H9 (cell line): ENCODE measurements around the gene FAM241A. TPM values are rescaled to one million over a fixed set of nuclear protein-coding genes. Genes with fewer than 3 reads are reported as not detected.

Source experiments
- DNase-seq: peaks from one replicate; pipeline ENCODE4 v3.0.0-alpha.2; 2017
- H2AFZ ChIP-seq: one replicate; pipeline ENCODE4 v1.6.1; 2013; ENCODE audit warnings: mild to moderate bottlenecking, low read length, control low read depth, moderate library complexity
- H2AK5ac ChIP-seq: 2 replicates; pipeline ENCODE4 v1.6.1; 2013; ENCODE audit warnings: low read length, control low read depth, mixed read lengths; ENCODE audit not compliant: insufficient read length
- H2BK120ac ChIP-seq: one replicate; pipeline ENCODE4 v1.6.1; 2013; ENCODE audit warnings: low read depth, mild to moderate bottlenecking, low read length, control low read depth, inconsistent platforms; ENCODE audit not compliant: poor library complexity, severe bottlenecking
- H2BK12ac ChIP-seq: 2 replicates; pipeline ENCODE4 v1.6.1; 2013; ENCODE audit warnings: low read length, control low read depth, mixed read lengths, low read depth; ENCODE audit not compliant: insufficient read length
- H2BK15ac ChIP-seq: 2 replicates; pipeline ENCODE4 v1.6.1; 2013; ENCODE audit warnings: low read depth, low read length, control low read depth
- H2BK20ac ChIP-seq: one replicate; pipeline ENCODE4 v1.6.1; 2013; ENCODE audit warnings: low read depth, mild to moderate bottlenecking, low read length, control low read depth, inconsistent platforms; ENCODE audit not compliant: poor library complexity, severe bottlenecking
- H2BK5ac ChIP-seq: 2 replicates; pipeline ENCODE4 v1.6.1; 2013; ENCODE audit warnings: low read length, control low read depth, mixed read lengths; ENCODE audit not compliant: insufficient read length
- H3K14ac ChIP-seq: 2 replicates; pipeline ENCODE4 v1.6.1; 2013; ENCODE audit warnings: low read length, control low read depth; ENCODE audit not compliant: insufficient read depth
- H3K18ac ChIP-seq: 2 replicates; pipeline ENCODE4 v1.6.1; 2013; ENCODE audit warnings: low read depth, mild to moderate bottlenecking, mixed read lengths, low read length, control low read depth; ENCODE audit not compliant: insufficient read length
- H3K23ac ChIP-seq: 2 replicates; pipeline ENCODE4 v1.6.1; 2013; ENCODE audit warnings: low read length, control low read depth, mixed read lengths, low read depth; ENCODE audit not compliant: insufficient read length
- H3K23me2 ChIP-seq: 2 replicates; pipeline ENCODE4 v1.6.1; 2013; ENCODE audit warnings: low read depth, mild to moderate bottlenecking, mixed read lengths, low read length, control low read depth; ENCODE audit not compliant: insufficient read length, poor library complexity, severe bottlenecking
- H3K27ac ChIP-seq: 2 replicates; pipeline ENCODE4 v1.5.1; 2013; ENCODE audit warnings: low read length, control low read depth, mixed read lengths, low read depth; ENCODE audit not compliant: insufficient read length
- H3K27me3 ChIP-seq: 2 replicates; pipeline ENCODE4 v1.6.1; 2013; ENCODE audit warnings: low read length, control low read depth, inconsistent platforms; ENCODE audit not compliant: insufficient read depth
- H3K4ac ChIP-seq: 2 replicates; pipeline ENCODE4 v1.6.1; 2013; ENCODE audit warnings: low read depth, mild to moderate bottlenecking, control low read depth, inconsistent platforms, low read length, moderate library complexity
- H3K4me1 ChIP-seq: 2 replicates; pipeline ENCODE4 v1.6.1; 2013; ENCODE audit warnings: low read length, control low read depth, inconsistent platforms; ENCODE audit not compliant: insufficient read depth
- H3K4me2 ChIP-seq: 2 replicates; pipeline ENCODE4 v1.6.1; 2013; ENCODE audit warnings: low read length, control low read depth, mixed read lengths; ENCODE audit not compliant: insufficient read length, insufficient read depth
- H3K56ac ChIP-seq: 2 replicates; pipeline ENCODE4 v1.6.1; 2013; ENCODE audit warnings: low read depth, mild to moderate bottlenecking, mixed read lengths, low read length, control low read depth; ENCODE audit not compliant: insufficient read length
- H3K79me1 ChIP-seq: 2 replicates; pipeline ENCODE4 v1.6.1; 2013; ENCODE audit warnings: low read depth, mild to moderate bottlenecking, moderate library complexity, low read length, control low read depth, inconsistent platforms; ENCODE audit not compliant: insufficient read depth, poor library complexity, severe bottlenecking
- H3K79me2 ChIP-seq: 2 replicates; pipeline ENCODE4 v1.6.1; 2013; ENCODE audit warnings: low read length, control low read depth, inconsistent platforms; ENCODE audit not compliant: insufficient read depth
- H3K9ac ChIP-seq: 2 replicates; pipeline ENCODE4 v1.6.1; 2013; ENCODE audit warnings: low read length, control low read depth, mixed read lengths; ENCODE audit not compliant: insufficient read length; ENCODE audit errors: extremely low read depth
- H3K9me3 ChIP-seq: one replicate; pipeline ENCODE4 v1.6.1; 2013; ENCODE audit warnings: low read depth, low read length, inconsistent platforms; ENCODE audit not compliant: control insufficient read depth
- H3T11ph ChIP-seq: one replicate; pipeline ENCODE4 v1.6.1; 2013; ENCODE audit warnings: mild to moderate bottlenecking, low read length, control low read depth, inconsistent platforms
- H4K20me1 ChIP-seq: one replicate; pipeline ENCODE4 v1.6.1; 2013; ENCODE audit not compliant: control insufficient read depth, insufficient read length, insufficient read depth
- H4K5ac ChIP-seq: 2 replicates; pipeline ENCODE4 v1.6.1; 2013; ENCODE audit warnings: low read depth, mild to moderate bottlenecking, mixed read lengths, low read length, control low read depth; ENCODE audit not compliant: insufficient read length
- H4K8ac ChIP-seq: replicated peaks from 2 replicates; pipeline ENCODE4 v1.6.1; 2013; ENCODE audit warnings: low read length, control low read depth, mixed read lengths, low read depth; ENCODE audit not compliant: insufficient read length
- H4K91ac ChIP-seq: 2 replicates; pipeline ENCODE4 v1.6.1; 2013; ENCODE audit warnings: low read depth, mild to moderate bottlenecking, moderate library complexity, mixed read lengths, low read length, control low read depth; ENCODE audit not compliant: insufficient read length
- H3K27ac Mint-ChIP-seq, 3 experiments: 2 replicates in 2 of 3; 3 replicates in 1 of 3; pipeline ENCODE4 v1.8.0; 2020 to 2021; ENCODE audit warnings: mixed read lengths in 3 of 3, mild to moderate bottlenecking in 1 of 3, moderate library complexity in 1 of 3
- H3K27me3 Mint-ChIP-seq: 2 replicates; pipeline ENCODE4 v1.8.0; 2021; ENCODE audit warnings: low read depth, mild to moderate bottlenecking, moderate library complexity, mixed read lengths
- H3K36me3 Mint-ChIP-seq, 3 experiments: 2 replicates in 2 of 3; 3 replicates in 1 of 3; pipeline ENCODE4 v1.8.0; 2020 to 2021; ENCODE audit warnings: low read depth in 3 of 3, mixed read lengths in 3 of 3; ENCODE audit not compliant: insufficient read depth in 1 of 3
- H3K4me1 Mint-ChIP-seq, 2 experiments: 2 replicates each; pipeline ENCODE4 v1.8.0; 2020; ENCODE audit warnings: mixed read lengths in 2 of 2
- H3K4me3 Mint-ChIP-seq, 2 experiments: 2 replicates in 1 of 2; 3 replicates in 1 of 2; pipeline ENCODE4 v1.8.0; 2020 to 2021; ENCODE audit warnings: mild to moderate bottlenecking in 2 of 2, mixed read lengths in 2 of 2, moderate library complexity in 1 of 2
- H3K9me3 Mint-ChIP-seq, 2 experiments: 2 replicates in 1 of 2; 3 replicates in 1 of 2; pipeline ENCODE4 v1.8.0; 2020; ENCODE audit warnings: mild to moderate bottlenecking in 2 of 2, mixed read lengths in 2 of 2, moderate library complexity in 1 of 2
- WGBS: extraction: QIAGEN DNeasy Blood & Tissue Kit; methylation state at CpG from one replicate; pipeline ENCODE4 v1.1.7; 2013; ENCODE audit warnings: missing lambda C conversion rate, low lambda C conversion rate, mixed read lengths; ENCODE audit not compliant: insufficient read length; ENCODE audit errors: extremely low coverage; 5-methylcytosine and 5-hydroxymethylcytosine counted together
- total RNA-seq: library from RNA; stranded (reverse); gene quantifications from 2 replicates; pipeline ENCODE4 v1.2.1, GENCODE V29; 2021
- TF ChIP-seq, protein P1 (sequence below): fragments of 200-600 bp; sonication (generic); conservative IDR thresholded peaks from 3 replicates; pipeline ENCODE4 v1.8.0; 2021; ENCODE audit warnings: antibody characterized with exemption, mild to moderate bottlenecking

FAM241A gene
- total RNA-seq, 1 experiment from 2014 or later = 0.13 TPM

- Mint-ChIP-seq H3K9me3 (no peaks in the 10 kb centered on the region), H3K4me1 (peaks cover 5 to 10% of the 10 kb centered on the region in 2 experiments; a peak in 3 of 4 replicates), H3K4me3 (no peak overlapping the region), H3K27ac (no peak overlapping the region), H3K36me3 (no peaks in the 10 kb centered on the region), H3K27me3 (peaks cover 28% of the 10 kb centered on the region)
- no peak overlapping the region for H3K14ac ChIP-seq
- H3K23me2 ChIP-seq = peaks cover 4% of the 10 kb centered on the region
- no peaks in the 10 kb centered on the region for H3K79me2 ChIP-seq
- H2AK5ac ChIP-seq = no peak overlapping the region
- no peak overlapping the region for H2BK12ac ChIP-seq
- H2BK20ac ChIP-seq = no peak overlapping the region
- no peaks in the 10 kb centered on the region for H3K79me1 ChIP-seq
- no peak for DNase-seq
- no peak overlapping the region for H3K4ac ChIP-seq
- H2BK120ac ChIP-seq = no peak overlapping the region
- no peak overlapping the region for H2BK15ac ChIP-seq
- no peak overlapping the region for H3K23ac ChIP-seq
- no peak overlapping the region for H3K9ac ChIP-seq
- peaks cover 4% of the 10 kb centered on the region; the same call in 1 of the 2 replicates for H3K27me3 ChIP-seq
- H3K27ac ChIP-seq = no peak overlapping the region
- no peak overlapping the region for H3T11ph ChIP-seq
- H3K56ac ChIP-seq = no peak overlapping the region
- no peak overlapping the region for H3K4me2 ChIP-seq
- no peaks in the 10 kb centered on the region for H3K9me3 ChIP-seq
- H4K5ac ChIP-seq = no peak overlapping the region
- H4K91ac ChIP-seq = no peak overlapping the region
- no peaks in the 10 kb centered on the region for H3K4me1 ChIP-seq
- H2AFZ ChIP-seq = no peak overlapping the region
- WGBS = 100% methylated on average over 2 of the region's 3 CpGs
- no peaks in the 10 kb centered on the region for H4K20me1 ChIP-seq
- no peak overlapping the region for H4K8ac ChIP-seq
- H3K18ac ChIP-seq = no peak overlapping the region
- no peak overlapping the region for H2BK5ac ChIP-seq
- TF ChIP-seq, protein P1, sequence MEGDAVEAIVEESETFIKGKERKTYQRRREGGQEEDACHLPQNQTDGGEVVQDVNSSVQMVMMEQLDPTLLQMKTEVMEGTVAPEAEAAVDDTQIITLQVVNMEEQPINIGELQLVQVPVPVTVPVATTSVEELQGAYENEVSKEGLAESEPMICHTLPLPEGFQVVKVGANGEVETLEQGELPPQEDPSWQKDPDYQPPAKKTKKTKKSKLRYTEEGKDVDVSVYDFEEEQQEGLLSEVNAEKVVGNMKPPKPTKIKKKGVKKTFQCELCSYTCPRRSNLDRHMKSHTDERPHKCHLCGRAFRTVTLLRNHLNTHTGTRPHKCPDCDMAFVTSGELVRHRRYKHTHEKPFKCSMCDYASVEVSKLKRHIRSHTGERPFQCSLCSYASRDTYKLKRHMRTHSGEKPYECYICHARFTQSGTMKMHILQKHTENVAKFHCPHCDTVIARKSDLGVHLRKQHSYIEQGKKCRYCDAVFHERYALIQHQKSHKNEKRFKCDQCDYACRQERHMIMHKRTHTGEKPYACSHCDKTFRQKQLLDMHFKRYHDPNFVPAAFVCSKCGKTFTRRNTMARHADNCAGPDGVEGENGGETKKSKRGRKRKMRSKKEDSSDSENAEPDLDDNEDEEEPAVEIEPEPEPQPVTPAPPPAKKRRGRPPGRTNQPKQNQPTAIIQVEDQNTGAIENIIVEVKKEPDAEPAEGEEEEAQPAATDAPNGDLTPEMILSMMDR = no peak
Measured at GRCh38 chr4:112143781-112144180, 1.5 kb upstream of the FAM241A start.
